ENCODE results near the gene BMP8A.
"Not testable (repeated sequence)": the region's sequence is repeated elsewhere in the genome, so short reads cannot be mapped to it uniquely, and the experiment has no call there.

Gene BMP8A

DNA sequence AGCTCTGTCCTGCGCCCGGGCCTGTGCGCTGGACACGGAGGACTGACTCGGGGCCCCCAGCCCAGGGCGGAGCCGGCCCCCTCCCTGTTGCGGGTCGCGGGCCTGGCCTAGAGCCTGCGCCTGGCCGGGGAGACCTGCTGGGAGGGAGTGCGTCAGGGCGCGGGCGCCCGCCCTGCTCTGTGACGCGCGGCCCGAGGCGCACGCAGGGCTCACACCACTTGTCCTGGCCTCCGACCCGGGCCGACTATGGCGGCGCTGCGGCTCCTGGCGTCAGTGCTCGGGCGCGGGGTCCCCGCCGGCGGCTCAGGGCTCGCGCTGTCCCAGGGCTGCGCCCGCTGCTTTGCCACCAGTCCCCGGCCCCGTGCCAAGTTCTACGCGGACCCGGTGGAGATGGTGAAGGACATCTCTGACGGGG lies 23.3 kb downstream of the BMP8A start:
- not testable (repeated sequence) for H3K36me3 ChIP-seq (ENCODE audit: control insufficient read depth, insufficient read depth, low read length); H3K4me3 ChIP-seq (ENCODE audit: low read length); H3K27me3 ChIP-seq (ENCODE audit: control insufficient read depth, insufficient read depth, low read length); H3K4me1 ChIP-seq (ENCODE audit: control insufficient read depth, insufficient read depth, low read length); H3K9ac ChIP-seq (ENCODE audit: low read length); H3K27ac ChIP-seq (ENCODE audit: low read depth, low read length)

DNA sequence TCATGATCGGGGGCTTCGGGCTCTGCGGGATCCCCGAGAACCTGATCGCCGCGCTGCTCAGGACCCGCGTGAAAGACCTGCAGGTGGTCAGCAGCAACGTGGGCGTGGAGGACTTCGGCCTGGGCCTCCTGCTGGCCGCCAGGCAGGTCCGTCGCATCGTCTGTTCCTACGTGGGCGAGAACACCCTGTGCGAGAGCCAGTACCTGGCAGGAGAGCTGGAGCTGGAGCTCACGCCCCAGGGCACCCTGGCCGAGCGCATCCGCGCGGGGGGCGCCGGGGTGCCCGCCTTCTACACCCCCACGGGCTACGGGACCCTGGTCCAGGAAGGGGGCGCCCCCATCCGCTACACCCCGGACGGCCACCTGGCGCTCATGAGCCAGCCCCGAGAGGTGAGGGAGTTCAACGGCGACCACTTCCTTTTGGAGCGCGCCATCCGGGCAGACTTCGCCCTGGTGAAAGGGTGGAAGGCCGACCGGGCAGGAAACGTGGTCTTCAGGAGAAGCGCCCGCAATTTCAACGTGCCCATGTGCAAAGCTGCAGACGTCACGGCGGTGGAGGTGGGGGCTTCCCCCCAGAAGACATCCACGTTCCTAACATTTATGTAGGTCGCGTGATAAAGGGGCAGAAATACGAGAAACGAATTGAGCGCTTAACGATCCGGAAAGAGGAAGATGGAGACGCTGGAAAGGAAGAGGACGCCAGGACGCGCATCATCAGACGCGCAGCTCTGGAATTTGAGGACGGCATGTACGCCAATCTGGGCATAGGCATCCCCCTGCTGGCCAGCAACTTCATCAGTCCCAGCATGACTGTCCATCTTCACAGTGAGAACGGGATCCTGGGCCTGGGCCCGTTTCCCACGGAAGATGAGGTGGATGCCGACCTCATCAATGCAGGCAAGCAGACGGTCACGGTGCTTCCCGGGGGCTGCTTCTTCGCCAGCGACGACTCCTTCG lies 24.0 kb downstream of the BMP8A start:
- H3K9ac ChIP-seq (ENCODE audit: low read length); H3K27me3 ChIP-seq (ENCODE audit: control insufficient read depth, insufficient read depth, low read length); H3K36me3 ChIP-seq (ENCODE audit: control insufficient read depth, insufficient read depth, low read length); H3K4me1 ChIP-seq (ENCODE audit: control insufficient read depth, insufficient read depth, low read length); H3K27ac ChIP-seq (ENCODE audit: low read depth, low read length): not testable (repeated sequence)
- peak overlapping the region; percentile 22 for H3K4me3 ChIP-seq (ENCODE audit: low read length)

DNA sequence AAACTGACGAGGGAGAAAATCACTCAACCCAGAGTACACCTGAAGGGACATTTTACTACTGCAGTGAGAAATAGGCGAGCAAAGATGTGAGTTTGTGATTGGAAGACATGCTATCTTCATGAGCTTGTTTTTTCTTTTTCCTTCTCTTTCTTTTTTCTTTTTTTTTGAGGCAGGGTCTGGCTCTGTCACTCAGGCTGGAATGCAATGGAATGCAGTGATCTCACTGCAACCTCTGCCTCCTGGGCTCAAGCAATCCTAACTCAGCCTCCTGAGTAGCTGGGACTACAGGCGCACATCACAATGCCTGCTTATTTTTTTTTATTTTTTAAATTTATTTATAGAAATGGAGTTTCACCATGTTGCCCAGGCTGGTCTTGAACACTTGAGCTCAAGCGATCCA lies 25.4 kb downstream of the BMP8A start:
- not testable (repeated sequence) for H3K36me3 ChIP-seq (ENCODE audit: control insufficient read depth, insufficient read depth, low read length); H3K4me1 ChIP-seq (ENCODE audit: control insufficient read depth, insufficient read depth, low read length); H3K27ac ChIP-seq (ENCODE audit: low read depth, low read length); H3K9ac ChIP-seq (ENCODE audit: low read length); H3K27me3 ChIP-seq (ENCODE audit: control insufficient read depth, insufficient read depth, low read length); H3K4me3 ChIP-seq (ENCODE audit: low read length)

- not testable (repeated sequence) for H3K9ac ChIP-seq (ENCODE audit: low read length); H3K36me3 ChIP-seq (ENCODE audit: control insufficient read depth, insufficient read depth, low read length); H3K27ac ChIP-seq (ENCODE audit: low read depth, low read length); H3K27me3 ChIP-seq (ENCODE audit: control insufficient read depth, insufficient read depth, low read length); H3K4me3 ChIP-seq (ENCODE audit: low read length); H3K4me1 ChIP-seq (ENCODE audit: control insufficient read depth, insufficient read depth, low read length)
These were observed 26.5 kb downstream of the BMP8A start for GRCh38 chr1:39517936-39518335.

DNA sequence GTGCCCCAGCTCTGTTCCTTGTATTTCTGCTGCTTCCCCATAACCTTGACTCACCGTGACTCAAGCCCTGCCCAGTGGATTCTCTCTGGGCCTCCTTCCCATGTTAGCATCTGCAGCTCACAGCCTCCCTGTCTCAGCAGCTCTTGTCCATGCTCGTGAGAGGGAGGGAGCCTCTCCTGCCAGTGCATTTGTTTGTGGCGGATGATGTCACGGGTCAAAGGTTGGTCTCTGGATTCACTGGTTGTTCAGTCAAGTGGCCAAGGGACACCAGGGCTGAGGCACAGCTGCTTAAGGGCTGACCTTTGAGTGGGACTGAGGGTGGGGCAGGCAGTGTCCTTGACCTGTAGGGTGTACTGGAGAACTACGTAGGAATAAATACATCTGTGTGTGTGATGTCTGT lies 27.9 kb downstream of the BMP8A start:
- H3K4me1 ChIP-seq (ENCODE audit: control insufficient read depth, insufficient read depth, low read length); H3K27me3 ChIP-seq (ENCODE audit: control insufficient read depth, insufficient read depth, low read length); H3K36me3 ChIP-seq (ENCODE audit: control insufficient read depth, insufficient read depth, low read length); H3K27ac ChIP-seq (ENCODE audit: low read depth, low read length); H3K9ac ChIP-seq (ENCODE audit: low read length); H3K4me3 ChIP-seq (ENCODE audit: low read length): not testable (repeated sequence)

DNA sequence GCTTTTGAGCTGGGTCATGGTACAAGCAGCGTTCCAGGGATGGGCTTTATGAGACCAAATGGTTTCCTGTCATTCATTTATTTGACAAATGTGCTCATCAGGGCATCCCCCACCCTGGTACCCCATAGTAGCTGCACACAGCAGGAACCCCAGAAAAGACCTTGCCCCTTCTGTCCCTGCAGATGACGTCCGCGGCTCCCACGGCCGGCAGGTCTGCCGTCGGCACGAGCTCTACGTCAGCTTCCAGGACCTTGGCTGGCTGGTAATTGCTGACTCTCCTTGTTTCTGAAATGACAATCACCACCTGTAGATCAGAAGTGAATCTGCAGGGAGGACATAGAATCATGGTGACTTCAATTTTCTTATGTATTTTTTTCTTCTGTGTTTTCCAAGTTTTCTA lies 30.8 kb downstream of the BMP8A start:
- not testable (repeated sequence) for H3K27me3 ChIP-seq (ENCODE audit: control insufficient read depth, insufficient read depth, low read length); H3K9ac ChIP-seq (ENCODE audit: low read length); H3K36me3 ChIP-seq (ENCODE audit: control insufficient read depth, insufficient read depth, low read length); H3K4me3 ChIP-seq (ENCODE audit: low read length); H3K4me1 ChIP-seq (ENCODE audit: control insufficient read depth, insufficient read depth, low read length); H3K27ac ChIP-seq (ENCODE audit: low read depth, low read length)

GRCh38 chr1:39522661-39523567 lies 31.5 kb downstream of the BMP8A start:
- Histone ChIP-seq H3K27me3 (ENCODE audit: control insufficient read depth, insufficient read depth, low read length) (no peaks in the 10 kb centered on the region), H3K36me3 (ENCODE audit: control insufficient read depth, insufficient read depth, low read length) (peaks cover 4% of the 10 kb centered on the region), H3K27ac (ENCODE audit: low read depth, low read length) (no peak overlapping the region), H3K4me1 (ENCODE audit: control insufficient read depth, insufficient read depth, low read length) (no peaks in the 10 kb centered on the region), H3K9ac (ENCODE audit: low read length) (no peak overlapping the region), H3K4me3 (ENCODE audit: low read length) (no peak overlapping the region)

DNA sequence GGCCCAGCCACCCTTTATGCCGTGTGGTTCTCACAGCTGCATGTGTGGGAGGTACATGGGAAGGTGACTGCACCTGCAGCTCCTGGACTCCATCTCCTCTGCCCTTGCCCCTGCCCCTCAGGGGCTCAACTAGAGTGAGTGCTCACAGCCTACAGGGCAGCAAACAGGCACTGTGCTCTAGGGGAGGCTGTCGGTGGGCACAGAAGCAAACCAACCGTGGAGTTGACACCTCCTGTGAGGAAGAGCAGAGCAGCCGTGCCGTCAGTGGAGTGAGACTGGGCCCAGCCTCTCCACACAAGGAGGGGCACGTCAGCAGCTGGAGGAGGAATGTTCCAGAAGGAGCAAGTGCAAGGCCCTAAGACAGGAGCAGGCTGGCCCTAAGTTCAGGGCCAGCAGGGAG lies 32.7 kb downstream of the BMP8A start:
- H3K4me3 ChIP-seq (ENCODE audit: low read length) = no peak overlapping the region

DNA sequence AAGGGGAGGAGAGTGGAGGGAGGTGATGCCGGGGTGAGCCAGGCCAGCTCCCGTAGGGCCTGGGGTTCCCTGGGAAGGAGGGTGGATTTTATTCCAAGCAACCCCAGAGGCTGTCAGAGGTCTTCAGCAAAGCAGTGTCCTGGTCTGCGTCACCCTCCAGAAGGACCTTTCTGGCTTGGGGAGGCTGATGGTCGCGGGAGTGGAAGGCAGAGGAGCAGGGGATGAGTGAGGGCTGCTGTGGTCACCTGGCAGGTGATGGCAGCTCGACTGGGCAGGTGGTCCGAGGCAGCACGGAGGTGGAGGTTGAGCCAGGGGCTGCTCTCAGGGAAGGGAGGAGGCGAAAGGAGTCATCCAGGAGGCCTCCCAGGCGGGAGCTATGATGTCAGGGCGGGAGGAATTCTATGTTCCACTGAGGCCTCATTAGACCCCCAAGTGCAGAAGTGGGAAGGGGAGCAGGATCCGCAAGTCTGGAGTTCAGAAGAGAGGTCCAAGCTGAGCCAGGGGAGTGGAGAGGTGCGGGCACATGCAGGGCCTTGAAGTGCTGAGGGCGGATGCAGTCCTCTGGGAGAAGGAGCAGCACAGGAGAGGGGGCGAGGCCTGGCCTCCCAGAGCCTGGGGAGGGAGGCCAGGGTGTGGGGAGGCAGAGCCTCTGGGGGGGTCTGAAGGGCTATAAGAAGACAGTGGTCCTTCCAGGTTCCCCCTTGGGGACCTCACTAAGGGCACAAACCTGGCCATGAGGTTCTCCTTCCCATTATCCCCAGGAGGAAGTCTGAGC lies 33.3 kb downstream of the BMP8A start:
- peaks cover 8% of the 10 kb centered on the region for H3K36me3 ChIP-seq (ENCODE audit: control insufficient read depth, insufficient read depth, low read length)
- no peaks in the 10 kb centered on the region for H3K27me3 ChIP-seq (ENCODE audit: control insufficient read depth, insufficient read depth, low read length)
- no peaks in the 10 kb centered on the region for H3K4me1 ChIP-seq (ENCODE audit: control insufficient read depth, insufficient read depth, low read length)
- H3K4me3 ChIP-seq (ENCODE audit: low read length) = no peak overlapping the region
- H3K27ac ChIP-seq (ENCODE audit: low read depth, low read length) = no peak overlapping the region
- no peak overlapping the region for H3K9ac ChIP-seq (ENCODE audit: low read length)

More for the DNA sequence above, 32.7 kb downstream of the BMP8A start:
- Histone ChIP-seq H3K27me3 (ENCODE audit: control insufficient read depth, insufficient read depth, low read length) (no peaks in the 10 kb centered on the region), H3K9ac (ENCODE audit: low read length) (no peak overlapping the region), H3K27ac (ENCODE audit: low read depth, low read length) (no peak overlapping the region), H3K36me3 (ENCODE audit: control insufficient read depth, insufficient read depth, low read length) (peaks cover 8% of the 10 kb centered on the region), H3K4me1 (ENCODE audit: control insufficient read depth, insufficient read depth, low read length) (no peaks in the 10 kb centered on the region)

DNA sequence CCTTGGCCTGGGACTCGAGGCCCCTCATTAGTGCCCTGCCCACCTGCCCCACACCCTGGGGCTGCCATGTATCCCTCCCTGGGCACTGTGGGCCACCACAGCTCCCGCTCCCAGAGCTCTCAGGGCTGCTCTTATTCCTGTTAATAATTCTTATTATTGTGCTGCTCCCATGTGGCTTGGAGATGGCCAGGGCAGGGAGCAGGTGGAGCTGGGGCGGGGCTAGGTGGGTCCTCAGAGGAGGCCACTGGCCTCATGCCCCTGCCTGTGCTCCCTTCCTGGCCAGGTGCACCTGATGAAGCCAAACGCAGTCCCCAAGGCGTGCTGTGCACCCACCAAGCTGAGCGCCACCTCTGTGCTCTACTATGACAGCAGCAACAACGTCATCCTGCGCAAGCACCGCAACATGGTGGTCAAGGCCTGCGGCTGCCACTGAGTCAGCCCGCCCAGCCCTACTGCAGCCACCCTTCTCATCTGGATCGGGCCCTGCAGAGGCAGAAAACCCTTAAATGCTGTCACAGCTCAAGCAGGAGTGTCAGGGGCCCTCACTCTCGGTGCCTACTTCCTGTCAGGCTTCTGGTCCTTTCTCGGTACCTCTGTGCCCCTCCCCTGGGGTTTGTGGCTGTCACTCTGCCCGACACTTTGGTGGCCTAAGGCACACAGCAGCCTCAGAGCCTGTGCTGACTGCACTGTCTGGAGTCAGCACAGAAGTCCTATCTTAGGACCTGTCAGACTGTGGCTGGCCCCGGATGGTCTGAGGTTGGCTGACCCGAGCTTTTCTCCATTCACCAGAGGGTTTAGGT lies 34.1 kb downstream of the BMP8A start:
- Histone ChIP-seq H3K27me3 (ENCODE audit: control insufficient read depth, insufficient read depth, low read length) (no peaks in the 10 kb centered on the region), H3K4me1 (ENCODE audit: control insufficient read depth, insufficient read depth, low read length) (no peaks in the 10 kb centered on the region), H3K9ac (ENCODE audit: low read length) (no peak overlapping the region), H3K27ac (ENCODE audit: low read depth, low read length) (no peak overlapping the region), H3K36me3 (ENCODE audit: control insufficient read depth, insufficient read depth, low read length) (peaks cover 8% of the 10 kb centered on the region), H3K4me3 (ENCODE audit: low read length) (no peak overlapping the region)

DNA sequence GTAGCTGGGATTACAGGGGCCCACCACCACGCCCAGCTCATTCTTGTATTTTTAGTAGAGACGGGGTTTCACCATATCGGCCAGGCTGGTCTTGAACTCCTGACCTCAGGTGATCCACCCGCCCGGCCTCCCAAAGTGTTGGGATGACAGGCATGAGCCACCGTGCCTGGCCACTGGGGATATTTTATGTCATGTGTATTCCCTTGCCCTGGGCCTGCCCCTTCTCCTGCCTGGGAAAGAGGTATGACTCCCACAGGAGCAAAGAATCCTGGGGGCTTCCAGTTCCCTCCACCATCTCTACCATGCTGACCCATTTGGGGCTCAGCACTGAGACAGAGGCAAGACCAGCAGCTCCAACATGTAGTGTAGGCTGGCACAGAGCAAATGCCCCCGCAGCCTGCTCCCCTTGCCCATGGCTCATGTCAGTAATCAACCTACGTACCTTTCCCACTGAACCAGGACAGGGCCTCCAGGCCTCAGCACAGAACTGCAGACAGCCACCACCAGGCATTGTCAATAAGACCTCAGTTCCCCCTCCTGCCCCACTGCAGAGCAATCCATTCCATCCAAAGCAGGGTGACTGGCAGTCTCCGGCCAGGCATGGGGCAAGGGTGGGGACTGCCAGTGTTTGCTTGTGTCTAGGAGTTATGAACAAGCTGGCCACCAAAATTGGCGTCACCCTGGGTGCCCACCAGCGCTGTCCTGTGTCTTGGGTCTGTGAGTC lies 35.2 kb downstream of the BMP8A start:
- H3K9ac ChIP-seq (ENCODE audit: low read length) = no peak overlapping the region

More for the DNA sequence above, 35.2 kb downstream of the BMP8A start:
- Histone ChIP-seq H3K36me3 (ENCODE audit: control insufficient read depth, insufficient read depth, low read length) (peaks cover 8% of the 10 kb centered on the region), H3K27me3 (ENCODE audit: control insufficient read depth, insufficient read depth, low read length) (no peaks in the 10 kb centered on the region), H3K4me3 (ENCODE audit: low read length) (no peak overlapping the region), H3K27ac (ENCODE audit: low read depth, low read length) (no peak overlapping the region), H3K4me1 (ENCODE audit: control insufficient read depth, insufficient read depth, low read length) (no peaks in the 10 kb centered on the region)
